NCI-H128 (cell line): Measurements from ENCODE around the gene ICA1.

ENCODE experiments used
- DNase-seq: peaks from one replicate; lab custom pipeline; 2025; ENCODE audit not compliant: unreplicated experiment; lab: John Stamatoyannopoulos, UW

ICA1 gene

GRCh38 chr7:8204339-8205030 lies 57.5 kb downstream of the ICA1 start:
- DNase-seq = no peak

GRCh38 chr7:8201846-8202441 lies 60.0 kb downstream of the ICA1 start:
- no peak for DNase-seq

DNA sequence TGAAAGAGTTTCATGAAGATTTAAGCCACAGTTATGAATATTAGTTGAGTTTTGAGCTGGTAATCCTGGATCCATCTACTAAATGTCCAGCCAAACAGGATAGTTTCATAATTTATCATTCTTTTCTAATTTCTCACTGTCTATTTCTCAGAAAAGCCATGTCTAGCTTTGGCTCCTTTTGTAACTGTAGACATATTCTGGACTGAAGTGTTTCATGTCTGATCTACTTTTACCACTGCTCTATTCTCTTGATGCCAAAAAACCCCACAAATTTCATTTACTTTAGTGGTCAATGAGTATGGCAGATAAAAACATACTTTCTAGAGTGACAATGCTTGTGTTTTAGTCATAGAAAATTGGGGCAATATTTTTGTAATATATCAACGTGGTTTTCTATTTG lies 61.2 kb downstream of the ICA1 start:
- DNase-seq = no peak

DNA sequence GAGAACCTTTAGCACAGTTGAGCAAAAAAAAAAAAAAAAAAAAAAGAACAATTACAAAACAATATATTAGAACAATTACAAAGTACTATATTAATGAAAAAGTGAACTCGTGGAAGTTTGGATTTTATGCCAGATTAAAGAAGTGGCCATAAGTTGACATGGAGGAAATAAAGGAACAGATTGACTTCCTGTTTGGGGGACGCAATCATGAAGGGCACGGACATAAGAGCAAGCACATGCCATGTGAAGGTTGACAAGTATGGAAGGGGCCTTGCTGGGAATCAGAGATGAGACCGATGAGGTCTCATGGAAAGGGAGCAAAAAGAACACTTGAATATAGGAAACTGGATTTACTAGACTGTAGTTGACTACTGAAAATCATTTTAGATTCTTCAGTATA lies 61.7 kb downstream of the ICA1 start:
- DNase-seq = no peak

GRCh38 chr7:8197994-8198698 lies 63.8 kb downstream of the ICA1 start:
- no peak for DNase-seq

DNA sequence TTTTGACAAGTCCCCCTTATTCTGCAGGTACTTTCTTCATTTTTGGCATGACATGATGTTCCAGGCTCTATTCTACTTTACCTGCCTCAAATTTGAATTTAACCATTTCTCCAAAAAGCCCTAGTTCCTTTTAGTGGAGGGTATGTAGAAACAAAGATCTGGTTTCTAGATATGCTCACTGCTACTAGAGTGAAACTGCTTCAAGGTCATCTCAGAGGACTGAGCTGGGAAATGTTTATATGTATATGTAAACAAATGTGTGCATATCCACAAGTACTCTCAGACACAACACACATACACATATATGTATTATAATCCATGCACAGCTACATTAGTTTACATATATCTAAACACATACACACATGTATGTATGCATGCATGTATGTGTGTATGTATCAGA lies 69.1 kb downstream of the ICA1 start:
- no peak for DNase-seq

- DNase-seq = no peak
Measured at GRCh38 chr7:8190119-8190895, 71.7 kb downstream of the ICA1 start.

DNA sequence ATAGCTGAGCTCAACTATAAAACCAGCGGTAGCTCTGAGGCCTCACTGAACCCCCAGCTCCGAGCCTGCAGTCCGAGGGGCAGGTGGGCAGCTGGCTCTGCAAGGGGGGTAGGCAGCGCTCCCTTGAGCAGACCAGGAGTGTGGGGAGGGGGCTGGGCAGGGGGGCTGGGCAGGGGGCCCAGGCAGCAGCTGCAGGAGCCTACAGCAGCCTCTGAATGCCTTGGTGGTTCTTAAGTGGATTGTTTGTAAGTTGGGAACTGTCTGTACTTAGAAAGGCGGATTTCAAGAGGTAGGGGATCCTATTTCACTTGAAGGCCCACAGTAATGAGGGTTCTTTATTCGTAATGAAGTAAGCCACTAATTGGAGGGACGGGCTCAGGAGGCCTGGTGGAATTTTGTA lies 72.3 kb downstream of the ICA1 start:
- DNase-seq = peak; percentile 24

DNA sequence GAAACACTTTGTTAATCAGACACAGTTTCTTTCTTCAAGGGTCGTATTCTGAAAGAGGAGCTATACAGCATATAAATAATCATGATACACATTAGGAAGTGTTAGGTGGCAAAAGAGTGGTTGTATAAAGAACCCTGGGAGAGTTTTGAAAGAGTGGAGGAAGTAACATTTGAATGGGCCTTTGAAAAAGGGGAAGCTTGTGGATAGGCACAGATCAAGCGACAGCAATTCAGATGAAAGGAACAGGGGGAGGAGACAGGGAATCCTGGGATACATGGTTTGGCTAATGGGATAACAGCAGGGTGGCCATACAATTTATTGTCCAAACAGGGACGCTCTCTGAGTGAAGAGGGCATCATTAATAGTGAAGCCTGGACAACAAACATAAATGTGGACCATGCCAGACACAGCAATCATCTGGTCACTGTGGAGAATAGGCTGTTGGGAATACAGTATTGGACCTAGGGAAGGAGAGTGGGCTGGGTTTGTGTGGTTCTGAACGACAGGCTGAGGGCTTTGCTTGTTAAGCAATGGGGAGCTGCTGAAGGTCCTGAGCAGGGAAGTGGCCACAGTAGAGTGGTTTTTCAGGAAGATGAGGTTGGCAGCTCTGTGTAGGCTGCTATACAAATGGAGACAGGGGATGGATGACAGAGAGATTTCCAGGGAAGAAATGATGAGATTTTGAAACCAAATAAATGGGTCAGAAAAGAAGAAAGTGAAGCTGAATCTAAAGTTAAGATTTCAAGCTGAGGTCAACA lies 75.9 kb downstream of the ICA1 start:
- DNase-seq = no peak

DNA sequence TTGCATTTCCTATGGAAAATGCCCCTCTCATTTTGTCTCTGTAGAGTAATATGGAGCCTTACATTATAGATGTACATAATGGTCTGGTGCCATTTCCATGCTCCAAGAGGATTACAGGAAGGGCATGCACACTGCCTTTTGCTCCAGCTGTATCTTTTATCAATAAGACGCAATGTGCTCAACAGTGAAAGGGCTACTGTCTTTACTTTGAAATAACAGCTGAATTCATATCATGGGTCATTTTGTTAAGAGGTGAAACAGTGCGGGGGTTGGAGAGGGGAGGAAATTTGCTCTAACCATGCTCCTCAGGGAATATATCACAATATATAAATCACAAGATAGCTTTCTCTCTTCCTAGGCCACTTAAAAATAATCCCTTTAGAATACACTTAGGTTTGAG lies 77.7 kb downstream of the ICA1 start:
- DNase-seq = no peak

GRCh38 chr7:8179486-8179885 lies 82.5 kb downstream of the ICA1 start:
- DNase-seq = no peak

- no peak for DNase-seq
Measured at GRCh38 chr7:8178353-8178752, 83.6 kb downstream of the ICA1 start.

- no peak for DNase-seq
Measured at GRCh38 chr7:8177109-8177933, 84.6 kb downstream of the ICA1 start.

- peak; percentile 49 for DNase-seq
Measured at GRCh38 chr7:8176370-8177081, 85.4 kb downstream of the ICA1 start.

DNA sequence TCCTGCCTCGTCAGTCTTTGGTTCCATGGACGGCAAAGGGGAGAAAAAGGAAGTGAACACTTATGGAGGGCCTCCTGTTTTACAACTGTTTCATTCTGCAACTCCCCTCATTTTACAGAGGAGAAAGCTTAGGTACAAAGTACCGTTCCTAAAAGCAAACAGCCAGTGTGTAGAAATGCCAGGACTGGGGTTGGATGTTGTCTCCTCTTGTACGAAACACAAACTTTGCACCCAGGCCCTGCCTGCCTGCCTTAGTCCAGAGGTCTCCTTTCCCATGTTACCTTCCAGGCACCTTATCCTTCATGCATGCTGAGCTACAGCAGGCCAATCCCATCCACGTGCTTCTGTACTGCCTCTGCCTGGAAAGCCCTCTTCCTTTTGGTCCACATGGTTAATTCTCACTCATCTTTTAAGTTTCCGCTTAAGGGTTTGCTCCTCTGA lies 86.0 kb downstream of the ICA1 start:
- no peak for DNase-seq

DNA sequence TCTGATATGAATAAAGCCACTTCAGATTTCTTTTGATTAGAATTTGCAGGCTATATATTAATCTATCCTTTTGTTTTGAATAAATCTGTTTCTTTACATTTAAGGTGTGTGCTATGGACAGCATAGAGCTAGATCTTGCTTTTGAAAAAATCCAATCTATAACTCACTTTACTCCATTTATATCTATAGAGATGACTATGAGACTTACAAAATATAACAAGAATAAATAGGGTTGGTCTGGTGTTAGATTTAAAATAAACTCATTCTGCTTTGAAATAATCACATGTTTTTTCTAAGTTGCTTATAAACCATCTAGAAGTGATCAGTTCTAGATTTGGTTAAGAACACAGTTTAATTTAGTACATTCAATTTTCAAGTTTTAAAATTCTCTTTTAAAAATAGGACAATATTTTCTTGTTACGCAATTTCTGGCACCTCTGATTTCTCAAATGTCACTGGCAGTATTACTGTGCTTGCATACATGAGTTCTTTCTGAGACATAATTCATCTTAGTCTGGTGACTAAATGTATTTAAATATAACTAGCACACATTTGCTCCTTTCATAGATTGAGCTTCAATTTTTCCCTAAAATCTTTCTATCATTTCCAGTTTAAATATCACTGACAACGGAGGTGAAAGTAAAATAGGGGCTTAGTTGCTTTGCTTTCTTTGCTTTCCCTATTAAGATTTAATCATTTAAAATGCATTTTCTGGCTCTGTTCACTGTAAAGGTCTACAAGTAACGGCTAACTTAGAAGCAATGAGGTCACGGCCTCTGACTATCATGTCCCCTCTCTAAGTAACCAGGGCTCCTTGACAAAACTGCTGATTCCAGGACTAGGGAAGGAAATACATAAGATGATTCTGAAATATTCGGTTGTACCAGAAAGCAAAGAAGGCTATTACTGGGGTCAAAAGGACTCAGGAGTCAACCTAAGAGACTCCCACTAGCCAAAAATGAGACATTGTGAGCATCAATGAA lies 89.3 kb downstream of the ICA1 start:
- no peak for DNase-seq

DNA sequence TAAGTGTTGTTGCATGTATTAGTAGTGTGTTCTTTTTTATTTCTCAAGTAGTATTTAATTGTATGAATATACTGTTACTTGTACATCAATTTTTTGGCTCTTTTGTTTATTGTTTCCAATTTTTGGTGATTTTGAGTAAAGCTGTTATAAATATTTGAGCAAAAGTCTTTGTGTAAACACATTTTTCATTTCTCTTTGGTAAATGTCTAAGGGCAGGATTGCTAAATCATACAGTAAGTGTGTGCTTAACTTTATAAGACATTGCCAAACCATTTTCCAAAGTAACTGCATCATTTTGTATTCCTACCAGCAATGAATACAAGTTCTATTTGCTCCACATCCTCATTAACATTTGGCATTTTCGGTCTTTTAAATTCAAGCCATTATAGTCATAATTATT lies 92.8 kb downstream of the ICA1 start:
- DNase-seq = no peak

GRCh38 chr7:8168336-8168735 lies 93.6 kb downstream of the ICA1 start:
- no peak for DNase-seq
